ENCODE results near the gene VDAC2.
"Not testable (repeated sequence)": the region's sequence is repeated elsewhere in the genome, so short reads cannot be mapped to it uniquely, and the experiment has no call there.

Gene VDAC2

GRCh38 chr10:75212343-75212742 is 1.7 kb downstream of the VDAC2 start:
- H3K4me3 ChIP-seq (ENCODE audit: low read depth, low read length), result no peak overlapping the region
- in situ Hi-C loops (cut with HindIII; ENCODE audit: low sequenced_read_pairs), result no loop called here
- no peak for TF ChIP-seq CTCF (IDR thresholded peaks at IDR 0.05; ENCODE audit: low read depth, low read length, missing control alignments)
- DNase-seq (ENCODE audit: low read depth), result no peak

GRCh38 chr10:75220274-75220673 is 9.7 kb downstream of the VDAC2 start:
- no peak for DNase-seq (ENCODE audit: low read depth)
- in situ Hi-C loops (cut with HindIII; ENCODE audit: low sequenced_read_pairs), result no loop called here
- H3K4me3 ChIP-seq (ENCODE audit: low read depth, low read length), result no peak overlapping the region
- no peak for TF ChIP-seq CTCF (IDR thresholded peaks at IDR 0.05; ENCODE audit: low read depth, low read length, missing control alignments)

- DNase-seq (ENCODE audit: low read depth); in situ Hi-C loops (cut with HindIII; ENCODE audit: low sequenced_read_pairs); H3K4me3 ChIP-seq (ENCODE audit: low read depth, low read length): not testable (repeated sequence)
These were observed 10.9 kb downstream of the VDAC2 start for GRCh38 chr10:75221492-75221891.

- no peak for DNase-seq (ENCODE audit: low read depth)
- no peak overlapping the region for H3K4me3 ChIP-seq (ENCODE audit: low read depth, low read length)
- TF ChIP-seq CTCF (IDR thresholded peaks at IDR 0.05; ENCODE audit: low read depth, low read length, missing control alignments), result no peak
- in situ Hi-C loops (cut with HindIII; ENCODE audit: low sequenced_read_pairs), result no loop called here
These were observed 12.9 kb downstream of the VDAC2 start for GRCh38 chr10:75223507-75223906.

- no peak for DNase-seq (ENCODE audit: low read depth)
- in situ Hi-C loops (cut with HindIII; ENCODE audit: low sequenced_read_pairs), result no loop called here
- TF ChIP-seq CTCF (IDR thresholded peaks at IDR 0.05; ENCODE audit: low read depth, low read length, missing control alignments), result no peak
- no peak overlapping the region for H3K4me3 ChIP-seq (ENCODE audit: low read depth, low read length)
These were observed 15.5 kb downstream of the VDAC2 start for GRCh38 chr10:75226095-75226494.

- no peak for DNase-seq (ENCODE audit: low read depth)
- in situ Hi-C loops (cut with HindIII; ENCODE audit: low sequenced_read_pairs), result no loop called here
- H3K4me3 ChIP-seq (ENCODE audit: low read depth, low read length), result no peak overlapping the region
- TF ChIP-seq CTCF (IDR thresholded peaks at IDR 0.05; ENCODE audit: low read depth, low read length, missing control alignments), result no peak
These were observed 16.1 kb downstream of the VDAC2 start for GRCh38 chr10:75226656-75227055.

GRCh38 chr10:75228278-75228677 is 17.7 kb downstream of the VDAC2 start:
- in situ Hi-C loops (cut with HindIII; ENCODE audit: low sequenced_read_pairs), result no loop called here
- H3K4me3 ChIP-seq (ENCODE audit: low read depth, low read length), result no peak overlapping the region
- no peak for TF ChIP-seq CTCF (IDR thresholded peaks at IDR 0.05; ENCODE audit: low read depth, low read length, missing control alignments)
- no peak for DNase-seq (ENCODE audit: low read depth)
